NOMO-1 (cell line): ENCODE data around the gene ATXN1.

Experiments
- DNase-seq, 2 experiments: peaks; one replicate each; lab custom pipeline; 2025; ENCODE audit not compliant: unreplicated experiment in 2 of 2; lab: John Stamatoyannopoulos, UW

Gene ATXN1

DNA sequence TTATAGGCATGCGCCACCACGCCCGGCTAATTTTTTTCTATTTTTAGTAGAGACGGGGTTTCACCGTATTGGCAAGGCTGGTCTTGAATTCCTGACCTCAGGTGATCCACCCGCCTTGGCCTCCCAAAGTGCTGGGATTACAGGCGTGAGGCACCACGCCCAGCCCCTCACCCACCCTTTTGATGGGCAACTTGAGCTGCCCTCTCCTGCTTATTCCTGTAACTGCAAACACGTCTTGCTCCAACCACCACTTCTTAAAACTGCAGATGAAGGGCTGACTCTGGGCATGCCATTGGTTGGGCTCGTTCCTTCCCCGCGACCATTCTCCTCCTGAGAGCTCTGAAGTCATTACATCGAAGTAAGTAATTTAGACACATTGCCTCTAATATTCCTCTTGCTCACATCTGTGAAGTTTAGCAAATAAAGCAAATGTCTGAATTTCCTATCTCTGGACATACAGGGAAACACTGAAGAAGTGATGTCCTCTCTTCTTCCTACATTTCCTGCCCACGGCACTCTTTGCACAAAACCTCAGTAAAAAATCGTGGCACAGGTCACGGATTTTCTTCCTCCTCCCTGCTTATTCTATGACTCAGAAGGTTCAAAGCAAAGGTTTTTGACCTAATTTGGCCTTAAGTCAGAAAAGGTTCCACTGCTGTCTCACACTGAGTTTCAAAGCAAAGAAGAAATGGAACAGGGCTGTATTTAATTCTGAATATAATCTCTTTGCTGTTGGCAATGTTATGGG, 405.4 kb downstream of the ATXN1 start:
- DNase-seq = no peak

DNA sequence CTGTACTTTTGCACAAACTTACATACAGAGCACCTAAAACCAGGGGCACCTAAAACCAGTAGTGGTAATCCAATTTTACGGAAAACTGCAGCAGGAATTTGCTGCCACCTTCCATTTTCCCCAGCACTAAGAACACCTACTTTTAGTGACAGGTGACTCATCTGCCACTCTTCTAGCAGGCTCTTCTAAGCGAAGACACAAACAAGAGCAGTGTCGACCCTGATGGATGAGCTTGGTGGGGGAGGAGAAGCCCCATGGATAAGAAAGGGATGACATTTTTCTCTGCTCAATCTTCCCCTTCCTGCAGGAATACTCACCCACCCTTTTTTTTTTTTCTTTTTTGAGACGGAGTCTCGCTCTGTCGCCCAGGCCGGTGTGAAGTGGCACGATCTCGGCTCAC, 406.0 kb downstream of the ATXN1 start:
- no peak for DNase-seq

GRCh38 chr6:16354692-16355091, 406.6 kb downstream of the ATXN1 start:
- DNase-seq = no peak

DNA sequence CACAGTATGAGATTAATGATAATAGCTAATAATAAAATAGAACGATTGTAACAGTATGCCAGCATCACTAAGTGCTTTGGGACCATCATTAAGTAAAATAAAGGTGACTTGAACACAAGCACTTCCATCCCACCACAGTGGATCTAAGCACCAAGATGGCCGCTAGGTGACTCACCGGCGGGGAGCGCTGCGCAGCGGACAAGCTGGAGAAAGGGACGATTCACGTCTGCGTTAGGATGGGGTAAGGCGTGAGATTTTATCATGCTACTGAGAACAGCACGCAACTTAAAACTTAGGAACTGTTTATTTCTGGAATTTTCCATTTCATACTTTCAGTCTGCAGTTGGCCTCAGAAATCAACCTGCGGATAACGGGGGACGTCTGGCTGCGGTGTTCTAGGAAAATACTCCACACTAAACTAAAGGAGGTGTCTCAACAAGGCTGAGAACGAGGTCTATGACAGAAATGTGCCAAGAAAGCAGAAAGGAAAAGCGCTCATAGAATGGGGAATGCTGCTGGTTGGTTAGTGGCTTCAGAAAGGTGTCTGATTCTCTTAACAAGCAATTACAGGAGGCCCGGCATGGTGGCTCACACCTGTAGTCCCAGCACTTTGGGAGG, 408.3 kb downstream of the ATXN1 start:
- no peak for DNase-seq

DNA sequence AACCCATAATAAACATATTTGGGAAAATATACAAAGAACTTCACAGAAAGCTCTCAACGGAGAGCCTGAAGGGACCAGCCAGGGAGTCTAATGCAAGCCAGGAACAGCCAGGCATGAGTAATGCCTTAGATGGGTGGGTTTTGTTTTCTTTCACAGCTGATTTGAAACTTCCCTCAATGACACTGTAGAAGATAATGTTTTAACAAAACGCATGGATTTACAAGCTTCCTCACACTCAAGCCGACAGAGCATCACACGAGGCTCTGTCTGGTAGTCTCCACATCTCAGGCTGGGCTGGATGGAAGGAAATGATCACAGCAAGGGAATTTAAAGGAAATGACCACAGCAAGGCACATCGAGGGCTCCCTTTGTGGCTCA, 409.0 kb downstream of the ATXN1 start:
- no peak for DNase-seq

DNA sequence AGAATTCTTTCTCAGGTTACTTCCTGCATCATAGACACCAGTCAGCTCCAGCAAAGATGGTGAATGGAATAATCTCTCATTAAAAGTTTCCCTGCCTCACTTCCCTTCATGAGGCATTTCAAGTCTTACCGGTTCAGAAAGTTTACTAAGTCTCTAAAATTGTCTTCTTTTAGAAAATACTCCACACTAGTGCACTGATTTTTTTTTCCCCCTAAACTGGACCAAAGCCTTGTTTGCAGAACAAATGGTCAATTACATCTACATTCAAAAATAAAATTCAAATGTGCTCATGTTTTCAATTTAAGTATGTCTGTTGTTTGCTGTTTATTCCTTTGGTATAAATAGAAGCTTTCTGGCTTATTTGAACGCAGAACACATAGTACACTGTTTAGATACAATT, 411.7 kb downstream of the ATXN1 start:
- no peak for DNase-seq

DNA sequence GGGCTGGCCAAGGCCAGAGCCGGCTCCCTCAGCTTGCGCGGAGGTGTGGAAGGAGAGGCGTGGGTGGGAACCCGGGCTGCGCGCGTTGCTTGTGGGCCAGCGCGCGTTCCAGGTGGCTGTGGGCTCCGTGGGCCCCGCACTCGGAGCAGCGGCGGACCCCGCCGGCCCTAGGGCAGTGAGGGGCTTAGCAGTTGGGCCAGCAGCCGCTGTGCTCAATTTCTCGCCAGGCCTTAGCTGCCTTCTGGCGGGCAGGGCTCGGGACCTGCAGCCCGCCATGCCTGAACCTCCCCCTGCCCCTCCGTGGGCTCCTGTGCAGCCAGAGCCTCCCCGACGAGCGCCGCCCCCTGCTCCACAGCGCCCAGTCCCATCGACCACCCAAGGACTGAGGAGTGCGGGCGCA, 414.4 kb downstream of the ATXN1 start:
- no peak for DNase-seq

- peak in 1 of 2 experiments; percentile 32 for DNase-seq
Observed at GRCh38 chr6:16345449-16346330, 415.6 kb downstream of the ATXN1 start.

- DNase-seq = peak in 1 of 2 experiments; percentile 29
Observed at GRCh38 chr6:16344756-16345155, 416.5 kb downstream of the ATXN1 start.

DNA sequence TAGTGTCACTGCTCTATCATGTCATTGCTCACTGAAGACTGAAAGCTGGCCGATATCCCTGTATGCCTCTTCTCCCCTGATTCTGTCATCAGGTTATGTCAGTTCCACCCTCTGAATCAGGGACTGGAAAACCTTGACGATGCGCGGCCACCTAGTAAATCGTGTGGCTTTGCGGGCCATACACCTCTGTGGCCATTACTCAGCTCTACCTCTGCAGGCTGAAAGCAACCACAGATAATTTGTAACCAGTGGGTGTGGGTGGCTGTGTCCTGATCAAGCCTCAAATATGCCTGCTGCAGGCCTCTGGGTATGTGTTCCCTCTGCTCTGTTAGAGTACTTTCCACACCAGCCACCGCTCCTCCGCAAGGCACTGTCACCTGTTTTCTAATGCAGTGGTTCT, 417.7 kb downstream of the ATXN1 start:
- DNase-seq = no peak

DNA sequence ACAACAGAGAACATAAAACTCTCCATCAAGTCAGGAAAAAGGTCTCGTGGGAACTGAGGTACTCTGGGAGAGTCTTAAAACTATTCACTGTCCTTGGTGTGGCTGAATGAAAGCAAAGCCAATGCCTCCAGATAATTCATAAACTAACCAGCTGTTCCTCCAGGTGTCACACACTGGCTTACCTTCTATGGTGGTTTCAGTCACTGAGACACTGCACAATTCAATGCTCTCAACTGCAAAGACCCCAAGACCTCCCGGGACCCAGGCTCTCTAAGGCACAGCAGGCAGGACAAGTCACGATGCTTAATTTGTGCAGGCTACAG, 422.0 kb downstream of the ATXN1 start:
- DNase-seq = no peak

GRCh38 chr6:16338577-16339264, 422.5 kb downstream of the ATXN1 start:
- DNase-seq = no peak

- DNase-seq = no peak
Observed at GRCh38 chr6:16337295-16337975, 423.8 kb downstream of the ATXN1 start.

GRCh38 chr6:16336911-16337294, 424.4 kb downstream of the ATXN1 start:
- DNase-seq = no peak

GRCh38 chr6:16336056-16336818, 425.0 kb downstream of the ATXN1 start:
- no peak for DNase-seq

- no peak for DNase-seq
Observed at GRCh38 chr6:16335176-16335575, 426.1 kb downstream of the ATXN1 start.

- peak; percentile 35 to 37 for DNase-seq
Observed at GRCh38 chr6:16334671-16335070, 426.6 kb downstream of the ATXN1 start.

GRCh38 chr6:16333580-16333979, 427.7 kb downstream of the ATXN1 start:
- no peak for DNase-seq

GRCh38 chr6:16332175-16332542, 429.1 kb downstream of the ATXN1 start:
- DNase-seq = peak; percentile 54 to 62
